H1 (cell line): ENCODE measurements around the gene PDE4B. TPM values are rescaled to one million over a fixed set of nuclear protein-coding genes. Genes with fewer than 3 reads are reported as not detected.

ENCODE experiments used
- KDM1A ChIP-seq: fragments of 200-600, 300-600 bp; sonication (generic); IDR thresholded peaks from 2 replicates; pipeline ENCODE4 v1.7.1; 2016; ENCODE audit warnings: mild to moderate bottlenecking, low read length, borderline replicate concordance
- TBP ChIP-seq: IDR thresholded peaks from 2 replicates; pipeline ENCODE4 v1.6.1; 2011; ENCODE audit warnings: low read depth, low read length, improper control_type of control experiment
- polyA plus RNA-seq, 7 experiments: library from polyadenylated mRNA; depleted of rRNA in 3 of 7; stranded (reverse) in 5 of 7; unstranded in 2 of 7; fragments of >200 nt in 5 of 7; fragments of 200-250 nt in 2 of 7; gene quantifications; 1 replicate in 5 of 7; 2 replicates in 1 of 7; 4 replicates in 1 of 7; pipeline versions ENCODE4 v1.2.1 to v1.2.3, GENCODE V29; 2011 to 2013; ENCODE audit warnings: missing spikeins in 2 of 7, mixed read lengths in 2 of 7
- total RNA-seq: library from RNA; stranded (reverse); fragmentation: NEBNext Ultra II Directional; extraction: Animal tissue kit (Norgen Biotek cat#: 25700); gene quantifications from 2 replicates; pipeline ENCODE4 v1.2.1, GENCODE V29; 2021

PDE4B gene
- total and polyA plus RNA-seq, 2 of the 8 experiments (the other 6 are each of a cell fraction or from before 2014, with no cell fraction given), result 5.0 to 15.1 TPM

- TF ChIP-seq TBP (no peak), KDM1A (no peak)
These were observed 468.7 kb downstream of the PDE4B start (continued) for GRCh38 chr1:66261364-66261763.
